HepG2 (cell line): ENCODE results near the gene STPG4. TPM values are rescaled to one million over a fixed set of nuclear protein-coding genes. Genes with fewer than 3 reads are reported as not detected.

Source experiments
- BORCS8-MEF2B ChIP-seq: sonication (generic); formaldehyde crosslinking; IDR thresholded peaks from 2 replicates; pipeline ENCODE4 v1.8.0; 2022; ENCODE audit warnings: mild to moderate bottlenecking, missing genetic modification reagents
- DNMT3B ChIP-seq: conservative IDR thresholded peaks from 2 replicates; pipeline ENCODE4 v1.6.1; 2016; ENCODE audit warnings: missing biosample characterization, control low read depth
- FOXK2 ChIP-seq: fragments of 450-650 bp; IDR thresholded peaks from 2 replicates; pipeline ENCODE4 v1.6.1; 2016
- GABPA ChIP-seq, 2 experiments: IDR thresholded peaks; 2 replicates each; pipeline ENCODE4 v1.6.1; 2011 to 2016; ENCODE audit warnings: low read depth in 2 of 2, low read length in 1 of 2, missing biosample characterization in 1 of 2, missing genetic modification characterization in 1 of 2
- HNF4A ChIP-seq: sonication (generic); formaldehyde crosslinking; IDR thresholded peaks from 2 replicates; pipeline ENCODE4 v1.4.0; 2020; ENCODE audit warnings: missing genetic modification reagents
- IRX3 ChIP-seq: sonication (generic); formaldehyde crosslinking; IDR thresholded peaks from 2 replicates; pipeline ENCODE4 v1.8.1; 2023; ENCODE audit warnings: mild to moderate bottlenecking, low read depth, missing genetic modification reagents, borderline replicate concordance
- KDM3A ChIP-seq: IDR thresholded peaks from 2 replicates; pipeline ENCODE4 v1.6.1; 2018; ENCODE audit warnings: low read depth, missing compliant biosample characterization
- NKX3-1 ChIP-seq: sonication (generic); formaldehyde crosslinking; IDR thresholded peaks from 2 replicates; pipeline ENCODE4 v1.5.0; 2020; ENCODE audit warnings: missing genetic modification reagents
- PHF21A ChIP-seq: sonication (generic); formaldehyde crosslinking; IDR thresholded peaks from 2 replicates; pipeline ENCODE4 v1.5.0; 2020; ENCODE audit warnings: mild to moderate bottlenecking, missing genetic modification reagents
- POLR2A ChIP-seq, 2 experiments: IDR thresholded peaks; 2 replicates each; pipeline ENCODE4 v1.6.1; 2011; ENCODE audit warnings: low read depth in 2 of 2, low read length in 2 of 2, mild to moderate bottlenecking in 1 of 2, moderate library complexity in 1 of 2; ENCODE audit not compliant: insufficient read depth in 1 of 2
- TBL1XR1 ChIP-seq: fragments of 150-350 bp; IDR thresholded peaks from 2 replicates; pipeline ENCODE4 v1.6.1; 2014; ENCODE audit warnings: borderline replicate concordance, low read length; ENCODE audit not compliant: partially characterized antibody
- TP53 ChIP-seq: sonication (generic); formaldehyde crosslinking; conservative IDR thresholded peaks from 2 replicates; pipeline ENCODE4 v1.4.0; 2020; ENCODE audit warnings: missing genetic modification reagents
- ZNF138 ChIP-seq: sonication (generic); formaldehyde crosslinking; IDR thresholded peaks from 2 replicates; pipeline ENCODE4 v1.5.0; 2020; ENCODE audit warnings: mild to moderate bottlenecking, low read depth, missing genetic modification reagents
- ZNF317 ChIP-seq: sonication (generic); formaldehyde crosslinking; IDR thresholded peaks from 2 replicates; pipeline ENCODE4 v1.5.0; 2020; ENCODE audit warnings: mild to moderate bottlenecking, missing genetic modification reagents
- ZNF335 ChIP-seq: sonication (generic); formaldehyde crosslinking; IDR thresholded peaks from 2 replicates; pipeline ENCODE4 v1.4.0; 2020; ENCODE audit warnings: missing genetic modification reagents
- ZNF382 ChIP-seq: sonication (generic); formaldehyde crosslinking; IDR thresholded peaks from 2 replicates; pipeline ENCODE4 v1.5.0; 2020; ENCODE audit warnings: missing genetic modification reagents, mild to moderate bottlenecking, borderline replicate concordance
- ZNF547 ChIP-seq: sonication (generic); formaldehyde crosslinking; IDR thresholded peaks from 2 replicates; pipeline ENCODE4 v1.5.1; 2020; ENCODE audit warnings: mild to moderate bottlenecking, missing genetic modification reagents
- ZNF574 ChIP-seq: sonication (generic); formaldehyde crosslinking; IDR thresholded peaks from 2 replicates; pipeline ENCODE4 v1.4.0; 2020; ENCODE audit warnings: missing genetic modification reagents
- ZNF761 ChIP-seq: sonication (generic); formaldehyde crosslinking; conservative IDR thresholded peaks from 2 replicates; pipeline ENCODE4 v1.4.0; 2020; ENCODE audit warnings: mild to moderate bottlenecking, missing genetic modification reagents
- polyA plus RNA-seq, 8 experiments: library from polyadenylated mRNA; depleted of rRNA in 3 of 8; stranded (reverse) in 7 of 8; unstranded in 1 of 8; fragments of >200 nt; fragmentation: Illumina TruSeq in 4 of 8; extraction: Trizol in 4 of 8; gene quantifications; 2 replicates each; pipeline versions ENCODE4 v1.2.1 to v1.2.3, GENCODE V29; 2011 to 2016; ENCODE audit warnings: low read depth in 4 of 8, missing spikeins in 1 of 8, mixed read lengths in 1 of 8; ENCODE audit not compliant: insufficient read depth in 1 of 8
- total RNA-seq, 5 experiments: library from RNA; depleted of rRNA; stranded (reverse); fragments of >200 nt; fragmentation: Illumina TruSeq; extraction: Trizol; gene quantifications; 2 replicates each; pipeline ENCODE4 v1.2.3, GENCODE V29; 2016; ENCODE audit warnings: low read depth in 1 of 5
- TF ChIP-seq, protein P1 (sequence below): sonication (generic); formaldehyde crosslinking; IDR thresholded peaks from 2 replicates; pipeline ENCODE4 v1.8.0; 2022; ENCODE audit warnings: missing genetic modification reagents, low read depth, mild to moderate bottlenecking, borderline replicate concordance
- TF ChIP-seq, protein P2 (sequence below): sonication (generic); formaldehyde crosslinking; IDR thresholded peaks from 2 replicates; pipeline ENCODE4 v1.5.0; 2020; ENCODE audit warnings: missing genetic modification reagents
- TF ChIP-seq, protein P3 (sequence below): IDR thresholded peaks from 2 replicates; pipeline ENCODE4 v1.6.1; 2016

STPG4 gene
- total and polyA plus RNA-seq, 2 of the 13 experiments (the other 11 are each of a cell fraction or from before 2014, with no cell fraction given) = 0.11 to 0.15 TPM

DNA sequence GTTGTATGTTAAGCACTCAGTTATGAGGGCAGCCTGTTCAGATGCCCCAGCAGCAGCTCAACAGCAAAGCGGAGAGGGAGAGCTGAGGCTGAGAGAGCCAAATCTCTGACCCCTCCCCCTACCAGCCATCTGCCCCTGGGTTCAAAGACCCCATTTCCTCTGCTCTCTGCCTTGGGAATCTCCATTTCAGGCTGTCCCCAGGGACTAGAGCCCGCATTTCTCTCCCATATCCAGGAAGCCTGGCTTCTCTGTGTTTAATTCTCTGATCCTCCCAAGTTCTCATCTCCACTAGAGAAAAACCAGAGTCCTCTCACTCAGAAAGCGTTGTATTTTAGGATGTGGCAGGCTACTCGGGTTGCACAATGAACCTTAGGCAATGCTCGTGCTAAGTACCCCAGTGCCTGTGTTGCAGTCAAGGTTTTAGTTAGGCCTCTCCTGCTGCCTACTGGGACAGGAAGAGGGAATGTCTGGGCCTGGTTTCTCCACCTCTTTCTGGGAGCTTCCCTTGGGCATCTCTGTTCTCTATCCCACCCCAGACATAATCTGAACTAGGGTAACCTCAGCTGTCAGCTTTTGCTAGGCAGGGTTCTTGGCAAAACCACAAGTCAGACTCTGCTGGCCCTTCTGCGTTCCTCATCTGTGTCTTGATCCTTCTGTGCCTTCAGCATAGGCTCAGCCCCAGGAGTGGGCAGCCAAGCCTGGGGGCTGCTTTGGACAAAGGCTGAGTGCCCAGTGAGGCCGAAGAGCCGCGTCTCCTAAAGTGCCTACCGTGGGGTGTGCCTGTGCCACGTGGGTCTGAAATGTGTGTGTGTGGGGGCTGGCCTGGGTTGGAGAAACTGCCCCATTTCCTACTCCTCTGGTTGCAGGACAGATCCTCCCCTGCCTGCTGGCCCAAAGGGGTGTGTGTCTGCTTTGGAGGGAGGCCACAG lies 96.8 kb downstream of the STPG4 start (continued):
- TF ChIP-seq ZNF547 (CRISPR knock-in tag) (no peak), ZNF138 (no peak), PHF21A (no peak), POLR2A (IDR thresholded peaks at IDR 0.05; ENCODE audit: insufficient read depth in 1 of 2, low read depth in 2 of 2, low read length in 2 of 2) (no peak), FOXK2 (no peak), ZNF335 (CRISPR knock-in tag) (no peak), GABPA (IDR thresholded peaks at IDR 0.05; ENCODE audit: low read depth, low read length) (no peak), GABPA (CRISPR knock-in tag; IDR thresholded peaks at IDR 0.05; ENCODE audit: low read depth) (no peak), TP53 (CRISPR knock-in tag) (no peak), ZNF382 (CRISPR knock-in tag) (no peak), TBL1XR1 (no peak), ZNF574 (CRISPR knock-in tag) (peak; percentile 5; the same call in 1 of the 2 replicates), KDM3A (CRISPR knock-in tag) (no peak), BORCS8-MEF2B (CRISPR knock-in tag) (0 out of 2 replicates have a peak, but pooled peaks have one; percentile 36), NKX3-1 (CRISPR knock-in tag) (no peak), ZNF761 (CRISPR knock-in tag) (0 out of 2 replicates have a peak, but pooled peaks have one; percentile 41), DNMT3B (CRISPR knock-in tag) (no peak), ZNF317 (CRISPR knock-in tag) (no peak), HNF4A (CRISPR knock-in tag) (peak; percentile 55), IRX3 (CRISPR knock-in tag) (no peak)
- TF ChIP-seq, protein P1, sequence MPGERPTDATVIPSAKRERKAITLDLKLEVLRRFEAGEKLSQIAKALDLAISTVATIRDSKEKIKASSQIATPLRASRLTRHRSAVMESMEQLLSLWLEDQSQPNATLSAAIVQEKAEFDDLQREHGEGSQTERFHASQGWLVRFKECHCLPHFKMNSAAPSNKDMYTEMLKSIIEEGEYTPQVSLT = no peak
- TF ChIP-seq, protein P2, sequence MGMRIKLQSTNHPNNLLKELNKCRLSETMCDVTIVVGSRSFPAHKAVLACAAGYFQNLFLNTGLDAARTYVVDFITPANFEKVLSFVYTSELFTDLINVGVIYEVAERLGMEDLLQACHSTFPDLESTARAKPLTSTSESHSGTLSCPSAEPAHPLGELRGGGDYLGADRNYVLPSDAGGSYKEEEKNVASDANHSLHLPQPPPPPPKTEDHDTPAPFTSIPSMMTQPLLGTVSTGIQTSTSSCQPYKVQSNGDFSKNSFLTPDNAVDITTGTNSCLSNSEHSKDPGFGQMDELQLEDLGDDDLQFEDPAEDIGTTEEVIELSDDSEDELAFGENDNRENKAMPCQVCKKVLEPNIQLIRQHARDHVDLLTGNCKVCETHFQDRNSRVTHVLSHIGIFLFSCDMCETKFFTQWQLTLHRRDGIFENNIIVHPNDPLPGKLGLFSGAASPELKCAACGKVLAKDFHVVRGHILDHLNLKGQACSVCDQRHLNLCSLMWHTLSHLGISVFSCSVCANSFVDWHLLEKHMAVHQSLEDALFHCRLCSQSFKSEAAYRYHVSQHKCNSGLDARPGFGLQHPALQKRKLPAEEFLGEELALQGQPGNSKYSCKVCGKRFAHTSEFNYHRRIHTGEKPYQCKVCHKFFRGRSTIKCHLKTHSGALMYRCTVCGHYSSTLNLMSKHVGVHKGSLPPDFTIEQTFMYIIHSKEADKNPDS (CRISPR knock-in tag) = peak; percentile 25; the same call in 1 of the 2 replicates
- TF ChIP-seq, protein P3, sequence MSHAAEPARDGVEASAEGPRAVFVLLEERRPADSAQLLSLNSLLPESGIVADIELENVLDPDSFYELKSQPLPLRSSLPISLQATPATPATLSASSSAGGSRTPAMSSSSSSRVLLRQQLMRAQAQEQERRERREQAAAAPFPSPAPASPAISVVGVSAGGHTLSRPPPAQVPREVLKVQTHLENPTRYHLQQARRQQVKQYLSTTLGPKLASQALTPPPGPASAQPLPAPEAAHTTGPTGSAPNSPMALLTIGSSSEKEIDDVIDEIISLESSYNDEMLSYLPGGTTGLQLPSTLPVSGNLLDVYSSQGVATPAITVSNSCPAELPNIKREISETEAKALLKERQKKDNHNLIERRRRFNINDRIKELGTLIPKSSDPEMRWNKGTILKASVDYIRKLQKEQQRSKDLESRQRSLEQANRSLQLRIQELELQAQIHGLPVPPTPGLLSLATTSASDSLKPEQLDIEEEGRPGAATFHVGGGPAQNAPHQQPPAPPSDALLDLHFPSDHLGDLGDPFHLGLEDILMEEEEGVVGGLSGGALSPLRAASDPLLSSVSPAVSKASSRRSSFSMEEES (CRISPR knock-in tag) = no peak
